Right ventricle myocardium superior (tissue), 1 donor: ENCODE results near the gene CD52. TPM values are rescaled to one million over a fixed set of nuclear protein-coding genes. Genes with fewer than 3 reads are reported as not detected.
"Not testable (repeated sequence)": the region's sequence is repeated elsewhere in the genome, so short reads cannot be mapped to it uniquely, and the experiment has no call there.

Experiments
- ATAC-seq: fragments of 200-7000 bp; cut with Tn5 transposase; one replicate; pipeline ENCODE4 v1.9.1; 2020; ENCODE audit warnings: mild to moderate bottlenecking; ENCODE audit not compliant: poor library complexity
- DNase-seq: peaks from one replicate; pipeline ENCODE4 v3.0.0-alpha.2; 2020
- intact Hi-C: fragments of 100-400 bp; cut with DNase I; formaldehyde crosslinking; loops from one replicate; pipeline ENCODE4 v1.11.2; 2022
- total RNA-seq: library from RNA; stranded (reverse); fragmentation: NEBNext Ultra II Directional; extraction: Animal tissue kit (Norgen Biotek cat#: 25700); gene quantifications from one replicate; pipeline ENCODE4 v1.2.1, GENCODE V29; 2021
- donor health status: DM: no; HTN: yes; CAD: no; lungs with severe emphysema.

CD52 gene
- total RNA-seq, 1 donor from 2014 or later, result 4.4 TPM

- DNase-seq (peak; percentile 23), ATAC-seq (no peak)
- intact Hi-C loops, result no loop called here
Measured at GRCh38 chr1:26295194-26296138, 22.3 kb upstream of the CD52 start.

DNA sequence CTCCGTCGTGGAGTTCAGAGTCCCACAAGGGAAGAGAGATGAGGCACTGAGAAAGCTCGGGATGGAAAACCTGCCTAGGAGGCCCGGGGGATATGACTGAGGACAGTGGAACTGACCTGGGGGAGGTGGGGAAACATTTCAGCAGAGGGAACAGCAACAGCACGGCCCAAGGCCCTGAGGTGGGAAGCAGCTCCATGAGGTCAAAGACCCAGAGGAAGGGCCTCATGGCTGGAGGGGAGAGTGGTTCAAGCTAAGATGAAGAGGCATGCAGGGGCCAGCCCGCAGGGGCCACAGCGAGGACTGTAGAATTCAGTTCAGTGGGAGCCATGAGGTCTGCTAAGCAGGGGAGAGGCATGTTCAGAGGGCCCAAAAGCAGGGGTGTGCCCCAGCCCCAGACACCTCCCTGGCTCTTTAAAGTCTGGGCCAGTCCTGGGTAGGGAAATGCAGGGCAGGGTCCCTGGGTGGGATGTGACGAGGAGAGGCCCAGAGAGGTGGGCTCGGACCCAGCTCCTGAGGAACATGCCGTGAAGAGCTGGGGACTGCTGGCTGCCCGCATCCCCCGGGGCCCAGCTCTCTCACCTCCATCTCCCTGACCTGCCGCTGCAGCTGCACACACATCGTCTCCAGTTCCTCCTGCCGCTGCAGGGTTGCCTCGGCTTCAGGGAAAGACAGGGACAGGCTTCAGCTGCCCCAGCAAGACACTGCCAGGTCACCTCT lies 21.3 kb upstream of the CD52 start:
- DNase-seq (no peak), ATAC-seq (no peak)
- intact Hi-C loops, result no loop called here

- ATAC-seq, result no peak
- DNase-seq, result no peak
- intact Hi-C loops, result no loop called here
Measured at GRCh38 chr1:26297057-26297790, 20.5 kb upstream of the CD52 start.

GRCh38 chr1:26297791-26298124 lies 20.0 kb upstream of the CD52 start:
- no peak for DNase-seq
- no peak for ATAC-seq
- intact Hi-C loops, result no loop called here

DNA sequence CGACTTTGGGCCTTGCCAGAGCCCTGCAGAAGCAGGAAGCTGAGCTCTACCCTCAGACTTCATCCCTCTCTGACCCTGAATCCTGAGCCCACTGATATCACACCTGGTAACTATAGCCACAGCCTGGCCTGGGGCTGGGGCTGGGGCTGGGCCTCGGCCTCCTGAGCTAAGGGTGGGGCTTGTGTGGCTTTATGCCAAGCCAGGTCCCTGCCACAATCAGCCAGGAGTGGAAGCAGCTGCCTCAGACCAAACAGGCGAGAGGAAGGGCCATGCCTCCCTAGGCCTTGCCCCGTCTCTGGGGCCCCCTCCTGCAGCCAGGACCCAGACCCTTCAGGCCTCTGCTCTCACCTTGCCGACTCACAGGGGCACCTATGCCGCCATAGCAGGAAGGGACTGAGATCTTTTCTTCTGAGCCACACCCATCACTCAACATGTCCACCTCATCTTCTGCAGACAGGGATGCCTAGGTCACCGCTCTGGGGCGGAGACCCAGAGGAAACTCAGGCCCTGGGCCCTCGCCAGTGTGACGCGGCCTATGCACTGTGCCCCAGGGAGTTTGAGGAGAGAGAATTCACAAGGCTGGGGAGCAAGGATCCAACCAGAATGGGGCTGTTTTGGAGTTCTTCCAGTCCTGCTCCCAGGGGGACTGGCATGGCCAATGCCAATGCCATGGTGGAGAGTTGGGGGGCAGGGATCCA lies 17.0 kb upstream of the CD52 start:
- ATAC-seq (no peak), DNase-seq (no peak)
- intact Hi-C loops, result no loop called here

- peak; percentile 33 for ATAC-seq
- intact Hi-C loops, result no loop called here
- DNase-seq, result no peak
Measured at GRCh38 chr1:26302733-26303405, 14.9 kb upstream of the CD52 start.

- intact Hi-C loops, result no loop called here
- no peak for ATAC-seq
- DNase-seq, result no peak
Measured at GRCh38 chr1:26305667-26306289, 12.0 kb upstream of the CD52 start.

DNA sequence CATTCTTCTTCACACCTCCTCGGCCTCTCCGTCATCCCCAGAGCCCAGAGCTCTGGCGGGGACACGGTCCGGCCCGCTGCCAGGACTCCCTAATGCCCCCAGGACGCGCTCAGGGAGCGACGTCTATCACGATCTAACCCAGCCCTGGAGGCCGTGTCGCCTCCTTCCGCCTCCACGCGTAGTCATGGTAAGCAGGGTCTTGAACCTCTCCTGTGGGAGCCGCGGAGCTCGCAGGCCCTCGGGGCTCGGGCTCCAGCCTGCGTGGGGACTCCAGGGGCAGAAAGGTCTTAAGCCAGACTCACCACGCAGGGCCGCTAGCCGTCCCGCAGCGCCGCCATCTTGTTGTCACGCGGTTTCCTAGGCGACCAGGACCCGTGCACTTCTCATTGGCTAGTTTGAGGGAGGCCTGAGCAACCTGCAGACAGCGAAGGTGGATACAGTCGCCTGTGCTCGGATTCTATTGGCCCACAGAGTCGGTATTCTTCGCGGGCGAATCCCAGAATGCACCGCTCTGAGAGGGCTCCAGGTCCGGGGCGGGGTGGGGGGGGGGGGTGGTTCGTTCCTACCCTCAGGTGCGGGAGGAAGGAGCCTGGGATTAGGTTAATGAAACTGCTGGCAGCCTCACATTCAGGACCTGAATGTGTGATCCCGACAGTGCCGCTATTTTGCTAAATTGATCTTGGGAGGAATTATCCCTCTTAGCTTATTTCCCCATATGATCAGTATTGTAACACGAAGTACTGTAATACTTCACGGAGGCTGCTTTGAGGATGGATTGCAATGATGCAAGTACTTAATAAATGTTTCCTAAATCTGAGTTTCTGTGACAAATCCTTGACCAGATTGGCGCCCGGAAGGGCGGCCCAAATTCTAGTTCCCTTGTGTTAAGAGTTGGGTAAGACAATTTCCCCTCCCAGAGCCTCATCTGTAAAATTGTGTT lies 11.2 kb upstream of the CD52 start, which contains the start of gene UBXN11:
Gene UBXN11 (minus strand): TSS at position 347 of the 940 bp plus-strand sequence. CDS start 3,753 bp downstream, outside the sequence.
- DNase-seq (peak; percentile 93), ATAC-seq (peak; percentile 96)
- intact Hi-C loops, result no loop called here

GRCh38 chr1:26307363-26307781 lies 10.4 kb upstream of the CD52 start:
- no peak for ATAC-seq
- no peak for DNase-seq
- intact Hi-C loops, result no loop called here

- intact Hi-C loops, ATAC-seq, DNase-seq: not testable (repeated sequence)
Measured at GRCh38 chr1:26307966-26308899, 9.5 kb upstream of the CD52 start.

DNA sequence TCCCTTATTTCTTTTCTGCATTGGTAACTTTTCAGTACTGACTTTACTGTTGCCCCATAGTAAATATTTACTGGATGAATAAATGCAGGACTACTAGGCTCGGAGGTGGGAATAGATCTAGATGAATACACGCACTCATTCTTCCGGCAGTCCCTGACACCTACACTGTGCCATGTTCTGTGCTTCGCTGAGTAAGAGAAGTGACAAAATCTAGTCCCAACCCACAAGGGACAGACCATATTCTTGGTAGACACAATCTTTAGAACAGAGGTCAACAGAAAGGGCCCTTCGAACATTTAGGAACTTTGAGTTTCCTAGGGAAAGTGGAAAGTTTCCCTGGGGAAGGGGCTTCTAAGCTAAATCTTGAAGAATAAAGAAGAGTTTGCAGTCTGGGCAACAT lies 3.3 kb upstream of the CD52 start:
- intact Hi-C loops, result no loop called here
- ATAC-seq, result no peak
- no peak for DNase-seq

- intact Hi-C loops, result no loop called here
- no peak for ATAC-seq
- DNase-seq, result no peak
Measured at GRCh38 chr1:26315874-26316850, 1.6 kb upstream of the CD52 start.

- intact Hi-C loops, result no loop called here
- no peak for DNase-seq
- ATAC-seq, result no peak
Measured at GRCh38 chr1:26317146-26317545, 612 bp upstream of the CD52 start.

DNA sequence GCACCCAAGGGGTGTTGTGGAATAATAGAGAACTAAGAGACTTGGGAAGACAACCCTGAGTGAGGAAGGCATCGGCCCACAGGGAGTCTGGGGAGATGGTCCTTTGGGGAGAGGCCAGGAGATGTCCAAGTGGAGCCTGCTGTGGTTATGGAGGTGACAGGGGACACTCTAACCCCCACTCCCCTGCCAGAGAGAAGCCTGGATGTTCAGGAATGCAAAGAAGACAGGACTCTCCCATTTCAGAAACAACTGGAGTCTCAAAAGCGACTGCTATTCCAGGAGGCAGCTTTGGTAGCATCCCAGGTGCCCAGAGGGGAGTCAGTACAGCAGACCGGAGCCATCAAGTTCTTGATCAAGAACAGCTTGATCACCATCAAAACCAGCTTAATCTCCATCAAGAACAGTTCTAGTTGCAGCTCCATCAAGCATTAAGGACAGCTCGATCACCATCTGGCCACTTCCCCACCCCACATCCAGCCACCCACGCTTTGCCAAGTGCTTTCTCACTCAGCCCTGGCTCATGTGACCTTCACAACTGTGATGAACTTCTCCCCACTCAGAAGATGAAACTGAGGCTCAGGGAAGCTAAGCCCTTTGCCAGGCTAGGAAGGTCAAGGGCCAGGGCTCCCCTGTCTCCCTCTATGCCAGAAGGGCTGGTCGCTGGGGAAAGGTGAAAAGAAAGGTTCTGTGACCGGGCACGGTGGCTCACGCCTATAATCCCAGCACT lies 743 bp downstream of the CD52 start:
- no peak for ATAC-seq
- intact Hi-C loops, result no loop called here
- peak; percentile 59 for DNase-seq
